Measurements from ENCODE around the gene SLC1A1. TPM values are rescaled to one million over a fixed set of nuclear protein-coding genes. Genes with fewer than 3 reads are reported as not detected.

Gene SLC1A1
- total and polyA plus RNA-seq, 2 of the 13 experiments (the other 11 are each of a cell fraction or from before 2014, with no cell fraction given), result not detected

- H3K27me3 ChIP-seq (ENCODE audit: control insufficient read depth in 1 of 2, insufficient read depth in 2 of 2, low read length in 2 of 2), result no peaks in the 10 kb centered on the region
- no peaks in the 10 kb centered on the region for H3K36me3 ChIP-seq (replicated peaks in 1 of 2; ENCODE audit: control insufficient read depth in 1 of 2, insufficient read depth in 2 of 2, low read length in 2 of 2)
- no peak for FAIRE-seq
- in situ Hi-C loops (cut with HindIII; ENCODE audit: extremely low pct_ligation_motif_present, low pct_unique_long_range_greater_than_20kb) (no loop called here), intact Hi-C loops (cut with micrococcal nuclease; ENCODE audit: unreplicated experiment) (loop anchor here (10.0 kb wide), 1 partner anchor 59 kb away; no protein-coding TSS in a partner anchor)
- no peak for ATAC-seq
- H3K9ac ChIP-seq (ENCODE audit: insufficient read depth, low read depth, low read length), result no peak overlapping the region
- TF ChIP-seq TOE1 (CRISPR knock-in tag; IDR thresholded peaks at IDR 0.05) (no peak), RFX3 (CRISPR knock-in tag; IDR thresholded peaks at IDR 0.05) (no peak), YEATS4 (CRISPR knock-in tag; IDR thresholded peaks at IDR 0.05; ENCODE audit: borderline replicate concordance) (no peak), ZNF501 (CRISPR knock-in tag; IDR thresholded peaks at IDR 0.05) (no peak), SMYD3 (CRISPR knock-in tag; IDR thresholded peaks at IDR 0.05) (no peak), TCF7 (IDR thresholded peaks at IDR 0.05; ENCODE audit: low read depth) (no peak), ZNF251 (CRISPR knock-in tag; IDR thresholded peaks at IDR 0.05) (no peak), TGIF2 (CRISPR knock-in tag; IDR thresholded peaks at IDR 0.05) (no peak), ZNF367 (CRISPR knock-in tag; IDR thresholded peaks at IDR 0.05; ENCODE audit: borderline replicate concordance) (no peak), GTF3A (CRISPR knock-in tag; conservative IDR thresholded peaks at IDR 0.05) (no peak)
- TF ChIP-seq, protein P1, sequence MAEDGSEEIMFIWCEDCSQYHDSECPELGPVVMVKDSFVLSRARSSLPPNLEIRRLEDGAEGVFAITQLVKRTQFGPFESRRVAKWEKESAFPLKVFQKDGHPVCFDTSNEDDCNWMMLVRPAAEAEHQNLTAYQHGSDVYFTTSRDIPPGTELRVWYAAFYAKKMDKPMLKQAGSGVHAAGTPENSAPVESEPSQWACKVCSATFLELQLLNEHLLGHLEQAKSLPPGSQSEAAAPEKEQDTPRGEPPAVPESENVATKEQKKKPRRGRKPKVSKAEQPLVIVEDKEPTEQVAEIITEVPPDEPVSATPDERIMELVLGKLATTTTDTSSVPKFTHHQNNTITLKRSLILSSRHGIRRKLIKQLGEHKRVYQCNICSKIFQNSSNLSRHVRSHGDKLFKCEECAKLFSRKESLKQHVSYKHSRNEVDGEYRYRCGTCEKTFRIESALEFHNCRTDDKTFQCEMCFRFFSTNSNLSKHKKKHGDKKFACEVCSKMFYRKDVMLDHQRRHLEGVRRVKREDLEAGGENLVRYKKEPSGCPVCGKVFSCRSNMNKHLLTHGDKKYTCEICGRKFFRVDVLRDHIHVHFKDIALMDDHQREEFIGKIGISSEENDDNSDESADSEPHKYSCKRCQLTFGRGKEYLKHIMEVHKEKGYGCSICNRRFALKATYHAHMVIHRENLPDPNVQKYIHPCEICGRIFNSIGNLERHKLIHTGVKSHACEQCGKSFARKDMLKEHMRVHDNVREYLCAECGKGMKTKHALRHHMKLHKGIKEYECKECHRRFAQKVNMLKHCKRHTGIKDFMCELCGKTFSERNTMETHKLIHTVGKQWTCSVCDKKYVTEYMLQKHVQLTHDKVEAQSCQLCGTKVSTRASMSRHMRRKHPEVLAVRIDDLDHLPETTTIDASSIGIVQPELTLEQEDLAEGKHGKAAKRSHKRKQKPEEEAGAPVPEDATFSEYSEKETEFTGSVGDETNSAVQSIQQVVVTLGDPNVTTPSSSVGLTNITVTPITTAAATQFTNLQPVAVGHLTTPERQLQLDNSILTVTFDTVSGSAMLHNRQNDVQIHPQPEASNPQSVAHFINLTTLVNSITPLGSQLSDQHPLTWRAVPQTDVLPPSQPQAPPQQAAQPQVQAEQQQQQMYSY (CRISPR knock-in tag; IDR thresholded peaks at IDR 0.05), result no peak
- no peaks in the 10 kb centered on the region for H4K20me1 ChIP-seq (ENCODE audit: insufficient read depth, low read length)
- no peaks in the 10 kb centered on the region for H3K9me3 ChIP-seq (ENCODE audit: low read length)
- no peak overlapping the region for H3K27ac ChIP-seq (ENCODE audit: extremely low read length, insufficient read depth, low read length)
- WGBS (ENCODE audit: low lambda C conversion rate), result 0% methylated on average over 1 of the region's 1 CpG
- no peaks in the 10 kb centered on the region for H3K79me2 ChIP-seq (ENCODE audit: insufficient read depth, low read length)
- ChIA-PET CTCF (ENCODE audit: low intra/inter-chr PET ratio, low total read pairs) (no interaction called here), POLR2A (no interaction called here)
- H3K4me3 ChIP-seq (replicated peaks in 1 of 3; ENCODE audit: insufficient read depth in 1 of 3, low read depth in 2 of 3, low read length in 3 of 3), result no peak overlapping the region
- BruUV-seq (replicated peaks), result no TSS peak
- H3K4me1 ChIP-seq (ENCODE audit: insufficient read depth, low read length), result no peaks in the 10 kb centered on the region
- no peak for DNase-seq (ENCODE audit: low spot score)
- H3K4me2 ChIP-seq (ENCODE audit: low read depth, low read length), result no peak overlapping the region
- H2AFZ ChIP-seq (ENCODE audit: low read length), result no peak overlapping the region
These were observed 25.7 kb downstream of the SLC1A1 start for GRCh38 chr9:4515958-4516375.
